ENCODE results near the gene CXCL14. TPM values are rescaled to one million over a fixed set of nuclear protein-coding genes. Genes with fewer than 3 reads are reported as not detected.

The CXCL14 gene
- total RNA-seq, 2 experiments from 2014 or later: not detected

GRCh38 chr5:135566422-135567400 lies 12.1 kb downstream of the CXCL14 start:
- ChIA-PET POLR2A (no interaction called here), CTCF (interaction anchor here (0.6 to 11.6 kb wide), 35 partner anchors 8 to 813 kb away, joined by 3 to 282 read pairs (median 4); partner anchors contain the start of genes CXCL14 and SLC25A48)
- no peaks in the 10 kb centered on the region for H3K4me1 Mint-ChIP-seq
- no peak for DNase-seq
- intact Hi-C loops (cut with DNase I, micrococcal nuclease): loop anchor here (1.0 to 5.0 kb wide), 3 partner anchors 99 to 104 kb away; no protein-coding TSS in a partner anchor
- H3K9me3 Mint-ChIP-seq (ENCODE audit: low read depth): no peaks in the 10 kb centered on the region
- H3K27ac Mint-ChIP-seq: no peak overlapping the region
- no peak for ATAC-seq
- no peaks in the 10 kb centered on the region for H3K36me3 Mint-ChIP-seq (ENCODE audit: low read depth)
- H3K27me3 Mint-ChIP-seq: peaks cover 5% of the 10 kb centered on the region
- H3K4me3 Mint-ChIP-seq: no peak overlapping the region

DNA sequence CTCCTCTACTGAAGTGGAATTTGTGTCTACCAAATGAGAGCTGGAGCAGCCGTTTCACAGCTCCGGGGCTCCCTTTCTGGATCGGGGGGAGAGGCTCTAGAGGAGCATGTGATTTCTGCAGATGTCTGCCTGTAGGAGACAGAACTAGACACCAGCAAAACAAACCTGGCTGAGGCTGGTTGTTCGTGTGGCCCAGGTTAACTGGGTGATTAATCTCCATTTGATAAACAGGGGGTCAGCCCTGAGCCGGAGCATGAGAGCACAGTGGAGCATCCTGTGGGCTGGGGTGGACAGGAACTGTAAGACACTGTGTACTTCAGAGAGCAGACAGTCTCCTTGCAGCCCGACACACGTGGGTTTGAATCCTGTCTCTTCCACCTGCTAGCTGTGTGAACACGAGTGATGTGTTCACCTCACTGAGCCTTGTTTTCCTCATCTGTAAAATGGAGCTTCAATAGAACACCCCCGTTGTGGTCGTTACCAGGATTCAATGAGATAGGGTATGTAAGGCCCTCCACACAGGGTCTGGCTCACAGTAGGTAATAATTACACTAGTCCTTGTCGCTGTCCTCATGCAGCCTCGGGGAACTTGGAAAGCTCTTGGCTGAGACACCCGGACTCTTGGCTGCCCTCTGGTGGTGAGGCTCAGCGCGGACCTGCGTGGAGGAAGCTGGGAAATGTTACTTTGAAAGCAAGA lies 12.9 kb downstream of the CXCL14 start:
- CTCF ChIA-PET: interaction anchor here (0.5 to 11.6 kb wide), 37 partner anchors 9 to 319 kb away, joined by 3 to 282 read pairs (median 4); partner anchors contain the start of genes CXCL14 and SLC25A48
- H3K9me3 Mint-ChIP-seq (ENCODE audit: low read depth): no peaks in the 10 kb centered on the region
- no peak overlapping the region for H3K27ac Mint-ChIP-seq
- no peaks in the 10 kb centered on the region for H3K36me3 Mint-ChIP-seq (ENCODE audit: low read depth)
- peaks cover 5% of the 10 kb centered on the region for H3K27me3 Mint-ChIP-seq
- no peak overlapping the region for H3K4me3 Mint-ChIP-seq
- intact Hi-C loops (cut with DNase I, micrococcal nuclease): loop anchor here (1.0 to 5.0 kb wide), 3 partner anchors 99 to 104 kb away; no protein-coding TSS in a partner anchor
- POLR2A ChIA-PET: no interaction called here
- DNase-seq: peak; percentile 85
- ATAC-seq: peak; percentile 72
- peaks cover 2% of the 10 kb centered on the region for H3K4me1 Mint-ChIP-seq

GRCh38 chr5:135565266-135565665 lies 13.5 kb downstream of the CXCL14 start:
- ChIA-PET POLR2A (no interaction called here), CTCF (interaction anchor here (0.5 to 11.6 kb wide), 22 partner anchors 9 to 269 kb away, joined by 3 to 282 read pairs (median 4); partner anchors contain the start of genes CXCL14 and SLC25A48)
- H3K9me3 Mint-ChIP-seq (ENCODE audit: low read depth): no peaks in the 10 kb centered on the region
- DNase-seq (no peak), ATAC-seq (no peak)
- peaks cover 5% of the 10 kb centered on the region for H3K4me1 Mint-ChIP-seq
- no peak overlapping the region for H3K27ac Mint-ChIP-seq
- H3K4me3 Mint-ChIP-seq: no peak overlapping the region
- H3K27me3 Mint-ChIP-seq: peaks cover 5% of the 10 kb centered on the region
- no peaks in the 10 kb centered on the region for H3K36me3 Mint-ChIP-seq (ENCODE audit: low read depth)
- intact Hi-C loops (cut with DNase I, micrococcal nuclease): loop anchor here in 1 of 2 experiments (5.0 kb wide), 1 partner anchor 98 kb away; no protein-coding TSS in a partner anchor

- POLR2A ChIA-PET: no interaction called here
- intact Hi-C loops (cut with DNase I, micrococcal nuclease): no loop called here
- DNase-seq (no peak), ATAC-seq (no peak)
- Mint-ChIP-seq H3K9me3 (ENCODE audit: low read depth) (no peaks in the 10 kb centered on the region), H3K27me3 (peaks cover 12% of the 10 kb centered on the region), H3K4me1 (peaks cover 7% of the 10 kb centered on the region), H3K27ac (no peak overlapping the region), H3K4me3 (no peak overlapping the region), H3K36me3 (ENCODE audit: low read depth) (no peaks in the 10 kb centered on the region)
- CTCF ChIA-PET: interaction anchor here (0.5 to 11.6 kb wide), 7 partner anchors 8 to 1932 kb away, joined by 3 to 282 read pairs (median 6); no protein-coding TSS in a partner anchor
Measured at GRCh38 chr5:135564331-135564730, 14.5 kb downstream of the CXCL14 start.

DNA sequence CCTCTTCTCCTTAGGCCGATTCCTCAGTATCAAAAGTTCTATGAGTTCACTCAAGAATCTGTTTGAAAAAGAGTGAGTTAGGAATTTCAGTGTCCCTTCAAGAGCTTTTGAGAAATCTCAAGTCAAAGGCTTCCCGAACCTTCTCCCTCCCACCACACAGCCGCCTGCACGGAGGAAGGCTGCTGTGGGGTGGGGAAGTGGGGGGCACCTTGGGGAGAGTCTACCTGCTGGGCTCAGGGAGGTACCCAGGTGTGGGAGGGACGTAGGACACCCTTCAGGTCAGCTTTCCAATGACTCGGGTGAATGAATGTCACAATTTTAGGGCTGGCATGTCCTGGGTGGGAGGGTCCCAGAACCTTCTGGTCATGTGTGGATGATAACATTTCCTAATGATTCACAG lies 17.5 kb downstream of the CXCL14 start:
- DNase-seq (no peak), ATAC-seq (no peak)
- CTCF ChIA-PET: interaction anchor here (0.6 to 11.6 kb wide), 14 partner anchors 10 to 549 kb away, joined by 3 to 282 read pairs (median 3); no protein-coding TSS in a partner anchor
- Mint-ChIP-seq H3K9me3 (ENCODE audit: low read depth) (no peaks in the 10 kb centered on the region), H3K27me3 (peaks cover 29% of the 10 kb centered on the region), H3K36me3 (ENCODE audit: low read depth) (no peaks in the 10 kb centered on the region), H3K4me3 (no peak overlapping the region), H3K27ac (no peak overlapping the region), H3K4me1 (peaks cover 8% of the 10 kb centered on the region)
- POLR2A ChIA-PET: no interaction called here
- intact Hi-C loops (cut with DNase I, micrococcal nuclease): loop anchor here in 1 of 2 experiments (1.0 kb wide), 1 partner anchor 269 kb away; no protein-coding TSS in a partner anchor

DNA sequence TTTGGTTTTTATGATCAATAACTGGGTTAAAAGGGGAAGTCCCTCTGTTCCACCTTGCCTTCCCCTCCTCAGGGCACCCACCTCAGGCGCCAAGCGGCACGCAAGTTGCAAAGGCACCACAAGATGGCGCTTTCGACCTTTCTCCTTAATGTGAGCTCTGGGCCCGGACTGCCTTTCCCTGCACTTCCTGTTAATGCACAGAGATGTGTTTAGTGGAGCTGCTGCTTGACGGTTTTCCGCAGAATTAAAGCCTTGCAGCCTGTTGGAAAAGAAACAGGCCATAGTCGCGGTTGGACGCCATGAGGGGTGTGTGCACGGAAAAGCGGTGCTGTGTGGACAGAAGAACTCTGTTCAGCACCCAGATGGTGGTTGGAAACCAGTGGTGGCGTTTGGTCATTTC lies 17.9 kb downstream of the CXCL14 start:
- ATAC-seq: peak; percentile 96
- ChIA-PET CTCF (interaction anchor here (0.6 to 11.6 kb wide), 14 partner anchors 10 to 550 kb away, joined by 3 to 282 read pairs (median 3); no protein-coding TSS in a partner anchor), POLR2A (no interaction called here)
- intact Hi-C loops (cut with DNase I, micrococcal nuclease): loop anchor here (1.0 kb wide), 1 partner anchor 269 kb away; no protein-coding TSS in a partner anchor
- peaks cover 32% of the 10 kb centered on the region for H3K27me3 Mint-ChIP-seq
- DNase-seq: peak; percentile 90
- no peak overlapping the region for H3K4me3 Mint-ChIP-seq
- no peak overlapping the region for H3K27ac Mint-ChIP-seq
- H3K4me1 Mint-ChIP-seq: peaks cover 8% of the 10 kb centered on the region
- no peaks in the 10 kb centered on the region for H3K9me3 Mint-ChIP-seq (ENCODE audit: low read depth)
- no peaks in the 10 kb centered on the region for H3K36me3 Mint-ChIP-seq (ENCODE audit: low read depth)

GRCh38 chr5:135559354-135559753 lies 19.4 kb downstream of the CXCL14 start:
- H3K4me3 Mint-ChIP-seq: no peak overlapping the region
- ATAC-seq (no peak), DNase-seq (no peak)
- ChIA-PET POLR2A (no interaction called here), CTCF (interaction anchor here (0.6 to 11.6 kb wide), 6 partner anchors 8 to 170 kb away, joined by 3 to 282 read pairs (median 4); no protein-coding TSS in a partner anchor)
- H3K27me3 Mint-ChIP-seq: peaks cover 33% of the 10 kb centered on the region
- H3K9me3 Mint-ChIP-seq (ENCODE audit: low read depth): no peaks in the 10 kb centered on the region
- intact Hi-C loops (cut with DNase I, micrococcal nuclease): no loop called here
- no peak overlapping the region for H3K27ac Mint-ChIP-seq
- no peaks in the 10 kb centered on the region for H3K36me3 Mint-ChIP-seq (ENCODE audit: low read depth)
- H3K4me1 Mint-ChIP-seq: peaks cover 8% of the 10 kb centered on the region

- H3K9me3 Mint-ChIP-seq (ENCODE audit: low read depth): no peaks in the 10 kb centered on the region
- no peak for DNase-seq
- H3K36me3 Mint-ChIP-seq (ENCODE audit: low read depth): no peaks in the 10 kb centered on the region
- POLR2A ChIA-PET: no interaction called here
- CTCF ChIA-PET: interaction anchor here (8.4 to 11.6 kb wide), 2 partner anchors 96 to 100 kb away, joined by 70 to 282 read pairs; no protein-coding TSS in a partner anchor
- H3K27ac Mint-ChIP-seq: no peak overlapping the region
- intact Hi-C loops (cut with DNase I, micrococcal nuclease): no loop called here
- no peak overlapping the region for H3K4me3 Mint-ChIP-seq
- H3K27me3 Mint-ChIP-seq: peaks cover 33% of the 10 kb centered on the region
- no peak for ATAC-seq
- H3K4me1 Mint-ChIP-seq: peaks cover 8% of the 10 kb centered on the region
Measured at GRCh38 chr5:135557076-135557838, 21.5 kb downstream of the CXCL14 start.

DNA sequence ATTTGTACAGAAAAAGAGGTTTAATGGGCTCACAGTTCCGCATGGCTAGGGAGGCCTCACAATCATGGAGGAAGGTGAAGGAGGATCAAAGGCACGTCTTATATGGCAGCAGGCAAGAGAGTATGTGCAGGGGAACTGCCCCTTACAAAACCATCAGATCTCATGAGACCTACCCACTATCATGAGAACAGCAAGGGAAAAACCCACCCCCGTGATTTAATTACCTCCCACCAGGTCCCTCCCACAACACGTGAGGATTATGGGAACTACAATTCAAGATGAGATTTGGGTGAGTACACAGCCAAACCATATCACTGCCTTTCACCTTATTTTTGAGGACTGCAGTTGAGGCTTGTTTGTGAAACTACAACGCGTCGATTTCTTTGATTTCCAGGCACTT lies 22.2 kb downstream of the CXCL14 start:
- ChIA-PET POLR2A (no interaction called here), CTCF (interaction anchor here (1.1 to 8.4 kb wide), 4 partner anchors 9 to 99 kb away, joined by 6 to 70 read pairs (median 20); no protein-coding TSS in a partner anchor)
- Mint-ChIP-seq H3K9me3 (ENCODE audit: low read depth) (no peaks in the 10 kb centered on the region), H3K4me1 (peaks cover 8% of the 10 kb centered on the region), H3K36me3 (ENCODE audit: low read depth) (no peaks in the 10 kb centered on the region), H3K4me3 (no peak overlapping the region), H3K27ac (no peak overlapping the region), H3K27me3 (peaks cover 38% of the 10 kb centered on the region)
- no peak for DNase-seq
- ATAC-seq: no peak
- intact Hi-C loops (cut with DNase I, micrococcal nuclease): no loop called here

GRCh38 chr5:135555530-135555929 lies 23.3 kb downstream of the CXCL14 start:
- Mint-ChIP-seq H3K4me3 (no peak overlapping the region), H3K27me3 (peaks cover 42% of the 10 kb centered on the region), H3K36me3 (ENCODE audit: low read depth) (no peaks in the 10 kb centered on the region), H3K27ac (no peak overlapping the region), H3K4me1 (peaks cover 3% of the 10 kb centered on the region), H3K9me3 (ENCODE audit: low read depth) (no peaks in the 10 kb centered on the region)
- ChIA-PET POLR2A (no interaction called here), CTCF (interaction anchor here (1.1 to 8.4 kb wide), 6 partner anchors 9 to 98 kb away, joined by 4 to 70 read pairs (median 10); no protein-coding TSS in a partner anchor)
- no peak for DNase-seq
- ATAC-seq: no peak
- intact Hi-C loops (cut with DNase I, micrococcal nuclease): no loop called here

All from activated CD4-positive, alpha-beta T cell treated with anti-CD3 and anti-CD28 coated beads for 36 hours (primary cell).